Erythroblast (primary cell): ENCODE data around the gene ZCCHC7.
"Not testable (repeated sequence)": the region's sequence is repeated elsewhere in the genome, so short reads cannot be mapped to it uniquely, and the experiment has no call there.

Experiments
- DNase-seq, 2 experiments: peaks; one replicate each; lab custom pipeline; 2025; lab: John Stamatoyannopoulos, UW
- GATA1 ChIP-seq: IDR thresholded peaks from 2 replicates; pipeline ENCODE4 v1.6.1; 2011; ENCODE audit warnings: low read depth, mild to moderate bottlenecking, control low read depth, low read length, moderate library complexity
- POLR2A ChIP-seq: IDR thresholded peaks from 2 replicates; pipeline ENCODE4 v1.6.1; 2011; ENCODE audit warnings: mild to moderate bottlenecking, low read length

ZCCHC7 gene

GRCh38 chr9:37290366-37290939 lies 170.1 kb downstream of the ZCCHC7 start:
- DNase-seq = no peak
- TF ChIP-seq POLR2A = no peak
- no peak for TF ChIP-seq GATA1

- DNase-seq = peak; percentile 52 to 79
Observed at GRCh38 chr9:37290940-37291485, 170.6 kb downstream of the ZCCHC7 start.

GRCh38 chr9:37291612-37292238 lies 171.4 kb downstream of the ZCCHC7 start:
- DNase-seq = not testable (repeated sequence)

More at GRCh38 chr9:37290940-37291485, 170.6 kb downstream of the ZCCHC7 start:
- TF ChIP-seq GATA1 = no peak
- no peak for TF ChIP-seq POLR2A

GRCh38 chr9:37292896-37293295 lies 172.5 kb downstream of the ZCCHC7 start:
- no peak for TF ChIP-seq GATA1
- no peak for DNase-seq

- TF ChIP-seq GATA1 (no peak), POLR2A (no peak)
- peak; percentile 14 to 21 for DNase-seq
Observed at GRCh38 chr9:37293664-37294524, 173.5 kb downstream of the ZCCHC7 start.

GRCh38 chr9:37295178-37295577 lies 174.8 kb downstream of the ZCCHC7 start:
- DNase-seq = no peak
- TF ChIP-seq POLR2A (no peak), GATA1 (no peak)

- DNase-seq = peak; percentile 40 to 52
- TF ChIP-seq POLR2A (no peak), GATA1 (no peak)
Observed at GRCh38 chr9:37295796-37296195, 175.4 kb downstream of the ZCCHC7 start.

GRCh38 chr9:37297592-37297991 lies 177.2 kb downstream of the ZCCHC7 start:
- TF ChIP-seq POLR2A (no peak), GATA1 (no peak)
- no peak for DNase-seq

- peak; percentile 26 to 27 for DNase-seq
- TF ChIP-seq POLR2A (no peak), GATA1 (no peak)
Observed at GRCh38 chr9:37300620-37301019, 180.2 kb downstream of the ZCCHC7 start.

- peak; percentile 29 to 69 for DNase-seq
Observed at GRCh38 chr9:37301042-37301853, 180.9 kb downstream of the ZCCHC7 start.

GRCh38 chr9:37301854-37302172 lies 181.4 kb downstream of the ZCCHC7 start:
- no peak for DNase-seq
- TF ChIP-seq POLR2A = no peak
- TF ChIP-seq GATA1 = no peak

More at GRCh38 chr9:37301042-37301853, 180.9 kb downstream of the ZCCHC7 start:
- no peak for TF ChIP-seq POLR2A
- TF ChIP-seq GATA1 = no peak

GRCh38 chr9:37302277-37302676 lies 181.9 kb downstream of the ZCCHC7 start:
- no peak for TF ChIP-seq POLR2A
- TF ChIP-seq GATA1 = no peak
- DNase-seq = peak; percentile 4 to 9

GRCh38 chr9:37303272-37303671 lies 182.9 kb downstream of the ZCCHC7 start:
- not testable (repeated sequence) for DNase-seq

GRCh38 chr9:37309136-37309535 lies 188.8 kb downstream of the ZCCHC7 start:
- no peak for TF ChIP-seq GATA1
- no peak for TF ChIP-seq POLR2A
- DNase-seq = peak; percentile 46 to 52
